22Rv1 (cell line): ENCODE measurements around the gene CSF2RB.

ENCODE experiments used
- CTCF ChIP-seq: fragments of 450-650 bp; IDR thresholded peaks from 2 replicates; pipeline ENCODE4 v1.5.1; 2017; ENCODE audit warnings: mild to moderate bottlenecking
- ZFX ChIP-seq: fragments of 450-650 bp; IDR thresholded peaks from 2 replicates; pipeline ENCODE4 v1.6.1; 2017; ENCODE audit warnings: antibody characterized with exemption, borderline replicate concordance

- TF ChIP-seq CTCF, result no peak
- TF ChIP-seq ZFX, result no peak
These were observed 38.7 kb upstream of the CSF2RB start for GRCh38 chr22:36874736-36875135.
